ENCODE data around the gene LTBP1.

LTBP1 gene

GRCh38 chr2:33448220-33448899 is 501.6 kb downstream of the LTBP1 start:
- DNase-seq: no peak

All from DMS79 (cell line).